ENCODE measurements around the gene PLCXD1.

GRCh38 chrX:317424-318067 is 36.4 kb downstream of the PLCXD1 start:
- TF ChIP-seq CTCF (IDR thresholded peaks at IDR 0.05; ENCODE audit: poor library complexity, severe bottlenecking) (no peak), EP300 (conservative IDR thresholded peaks at IDR 0.05; ENCODE audit: poor library complexity, severe bottlenecking) (no peak), EZH2 (IDR thresholded peaks at IDR 0.05; ENCODE audit: borderline replicate concordance, insufficient read depth, low read length, poor library complexity, severe bottlenecking) (no peak), RAD21 (conservative IDR thresholded peaks at IDR 0.05) (no peak), SMC3 (conservative IDR thresholded peaks at IDR 0.05; ENCODE audit: poor library complexity) (no peak), MXI1 (conservative IDR thresholded peaks at IDR 0.05; ENCODE audit: poor library complexity, severe bottlenecking) (no peak), POLR2AphosphoS5 (IDR thresholded peaks at IDR 0.05) (no peak), TAF1 (IDR thresholded peaks at IDR 0.05; ENCODE audit: low read depth) (no peak)
- TF ChIP-seq, protein P1, sequence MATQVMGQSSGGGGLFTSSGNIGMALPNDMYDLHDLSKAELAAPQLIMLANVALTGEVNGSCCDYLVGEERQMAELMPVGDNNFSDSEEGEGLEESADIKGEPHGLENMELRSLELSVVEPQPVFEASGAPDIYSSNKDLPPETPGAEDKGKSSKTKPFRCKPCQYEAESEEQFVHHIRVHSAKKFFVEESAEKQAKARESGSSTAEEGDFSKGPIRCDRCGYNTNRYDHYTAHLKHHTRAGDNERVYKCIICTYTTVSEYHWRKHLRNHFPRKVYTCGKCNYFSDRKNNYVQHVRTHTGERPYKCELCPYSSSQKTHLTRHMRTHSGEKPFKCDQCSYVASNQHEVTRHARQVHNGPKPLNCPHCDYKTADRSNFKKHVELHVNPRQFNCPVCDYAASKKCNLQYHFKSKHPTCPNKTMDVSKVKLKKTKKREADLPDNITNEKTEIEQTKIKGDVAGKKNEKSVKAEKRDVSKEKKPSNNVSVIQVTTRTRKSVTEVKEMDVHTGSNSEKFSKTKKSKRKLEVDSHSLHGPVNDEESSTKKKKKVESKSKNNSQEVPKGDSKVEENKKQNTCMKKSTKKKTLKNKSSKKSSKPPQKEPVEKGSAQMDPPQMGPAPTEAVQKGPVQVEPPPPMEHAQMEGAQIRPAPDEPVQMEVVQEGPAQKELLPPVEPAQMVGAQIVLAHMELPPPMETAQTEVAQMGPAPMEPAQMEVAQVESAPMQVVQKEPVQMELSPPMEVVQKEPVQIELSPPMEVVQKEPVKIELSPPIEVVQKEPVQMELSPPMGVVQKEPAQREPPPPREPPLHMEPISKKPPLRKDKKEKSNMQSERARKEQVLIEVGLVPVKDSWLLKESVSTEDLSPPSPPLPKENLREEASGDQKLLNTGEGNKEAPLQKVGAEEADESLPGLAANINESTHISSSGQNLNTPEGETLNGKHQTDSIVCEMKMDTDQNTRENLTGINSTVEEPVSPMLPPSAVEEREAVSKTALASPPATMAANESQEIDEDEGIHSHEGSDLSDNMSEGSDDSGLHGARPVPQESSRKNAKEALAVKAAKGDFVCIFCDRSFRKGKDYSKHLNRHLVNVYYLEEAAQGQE (IDR thresholded peaks at IDR 0.05; ENCODE audit: borderline replicate concordance): no peak

Data from neural cell (in vitro differentiated cells).